HepG2 (cell line): Measurements from ENCODE around the gene ANAPC1.
"Not testable (repeated sequence)": the region's sequence is repeated elsewhere in the genome, so short reads cannot be mapped to it uniquely, and the experiment has no call there.

Experiments
- ELF3 ChIP-seq: IDR thresholded peaks from 2 replicates; pipeline ENCODE4 v1.6.1; 2016; ENCODE audit warnings: missing genetic modification reagents, missing compliant biosample characterization
- EZH2 ChIP-seq: conservative IDR thresholded peaks from 2 replicates; pipeline ENCODE4 v1.6.1; 2012; ENCODE audit warnings: mild to moderate bottlenecking, low read depth, low read length, moderate library complexity
- FIP1L1 ChIP-seq: fragments of 200-400 bp; formaldehyde crosslinking; IDR thresholded peaks from 2 replicates; pipeline ENCODE4 v1.6.1; 2018; ENCODE audit warnings: low read depth, mild to moderate bottlenecking, low read length, moderate library complexity, borderline replicate concordance; ENCODE audit not compliant: insufficient read depth
- FOXK1 ChIP-seq: sonication (generic); formaldehyde crosslinking; IDR thresholded peaks from 2 replicates; pipeline ENCODE4 v1.4.0; 2020; ENCODE audit warnings: low read depth, missing genetic modification reagents, borderline replicate concordance
- POLR2A ChIP-seq, 2 experiments: IDR thresholded peaks; 2 replicates each; pipeline ENCODE4 v1.6.1; 2011; ENCODE audit warnings: low read depth in 2 of 2, low read length in 2 of 2, mild to moderate bottlenecking in 1 of 2, moderate library complexity in 1 of 2; ENCODE audit not compliant: insufficient read depth in 1 of 2
- TAF15 ChIP-seq: fragments of 200-400 bp; formaldehyde crosslinking; IDR thresholded peaks from one replicate; pipeline ENCODE4 v1.6.1; 2018; ENCODE audit warnings: mild to moderate bottlenecking, low read depth, low read length; ENCODE audit not compliant: poor library complexity, severe bottlenecking
- TFAP4 ChIP-seq: sonication (generic); IDR thresholded peaks from 2 replicates; pipeline ENCODE4 v1.6.1; 2016; ENCODE audit warnings: low read depth, borderline replicate concordance
- ZFP36 ChIP-seq: fragments of 150-350 bp; IDR thresholded peaks from 2 replicates; pipeline ENCODE4 v1.6.1; 2018; ENCODE audit warnings: borderline replicate concordance, low read length, low read depth; ENCODE audit not compliant: partially characterized antibody
- ZMYM2 ChIP-seq: sonication (generic); formaldehyde crosslinking; IDR thresholded peaks from 2 replicates; pipeline ENCODE4 v1.8.0; 2022; ENCODE audit warnings: mild to moderate bottlenecking, missing genetic modification reagents
- ZNF280B ChIP-seq: sonication (generic); formaldehyde crosslinking; IDR thresholded peaks from 2 replicates; pipeline ENCODE4 v1.5.0; 2020; ENCODE audit warnings: missing genetic modification reagents, mild to moderate bottlenecking, borderline replicate concordance

GRCh38 chr2:111911295-111911977 is 27.4 kb upstream of the ANAPC1 start:
- TF ChIP-seq TAF15; POLR2A (IDR thresholded peaks at IDR 0.05; ENCODE audit: insufficient read depth in 1 of 2, low read depth in 2 of 2, low read length in 2 of 2); ZMYM2 (CRISPR knock-in tag); ELF3; ZFP36; FIP1L1; EZH2; ZNF280B; FOXK1 (CRISPR knock-in tag); TFAP4: not testable (repeated sequence)
